DMS79 (cell line): ENCODE data around the gene TRMT44.
"Not testable (repeated sequence)": the region's sequence is repeated elsewhere in the genome, so short reads cannot be mapped to it uniquely, and the experiment has no call there.

ENCODE experiments used
- DNase-seq: peaks from one replicate; lab custom pipeline; 2025; lab: John Stamatoyannopoulos, UW

TRMT44 gene

DNA sequence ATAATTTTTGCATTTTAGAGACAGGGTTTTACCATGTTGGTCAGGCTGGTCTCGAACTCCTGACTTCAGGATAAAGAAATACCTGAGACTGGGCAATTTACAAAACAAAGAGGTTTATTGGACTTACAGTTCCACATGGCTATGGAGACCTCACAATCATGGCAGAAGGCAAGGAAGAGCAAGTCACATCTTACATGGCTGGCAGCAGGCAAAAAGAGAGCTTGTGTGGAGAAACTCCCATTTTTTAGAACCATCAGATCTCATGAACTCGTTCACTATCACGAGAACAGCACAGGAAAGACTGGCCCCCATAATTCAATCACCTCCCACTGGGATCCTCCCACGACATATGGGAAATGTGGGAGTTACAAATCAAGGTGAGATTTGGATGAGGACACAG lies 72.5 kb downstream of the TRMT44 start:
- not testable (repeated sequence) for DNase-seq

DNA sequence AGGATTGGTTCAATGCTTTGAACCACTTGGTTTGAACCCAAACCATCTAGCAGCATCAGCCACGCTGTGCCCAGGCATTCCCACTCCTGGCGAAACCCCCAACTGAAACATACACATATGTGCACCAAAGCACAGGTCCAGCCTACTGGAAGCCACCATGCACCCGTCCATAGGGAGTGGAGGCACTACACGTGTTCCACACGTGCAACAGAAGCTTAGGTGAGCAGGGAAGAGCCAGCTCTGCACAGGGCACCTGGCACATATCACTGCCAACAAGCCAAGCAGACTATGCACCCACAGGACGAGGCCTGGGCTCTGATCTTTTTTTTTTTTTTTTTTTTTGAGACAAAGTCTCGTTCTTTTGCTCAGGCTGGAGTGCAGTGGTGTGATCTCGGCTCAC lies 73.4 kb downstream of the TRMT44 start:
- DNase-seq: no peak

DNA sequence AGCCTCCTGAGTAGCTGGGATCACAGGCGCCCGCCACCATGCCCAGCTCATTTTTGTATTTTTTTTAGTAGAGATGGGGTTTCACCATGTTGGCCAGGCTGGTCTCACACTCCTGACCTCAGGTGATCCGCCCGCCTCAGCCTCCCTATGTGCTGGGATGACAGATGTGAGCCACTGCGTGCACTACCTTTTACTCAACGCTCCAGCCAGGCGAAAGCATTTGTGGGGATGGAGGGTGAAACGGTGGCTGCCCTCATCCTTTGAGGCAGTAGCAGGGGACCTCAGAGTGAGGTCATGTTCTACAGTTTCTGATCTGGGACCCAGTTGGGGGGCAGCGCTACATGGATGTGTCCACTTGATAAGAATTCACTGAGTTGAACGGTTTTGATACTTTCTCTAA lies 73.8 kb downstream of the TRMT44 start:
- no peak for DNase-seq

- no peak for DNase-seq
These were observed 74.9 kb downstream of the TRMT44 start for GRCh38 chr4:8515316-8516060.

- DNase-seq: no peak
These were observed 75.5 kb downstream of the TRMT44 start for GRCh38 chr4:8516061-8516573.

DNA sequence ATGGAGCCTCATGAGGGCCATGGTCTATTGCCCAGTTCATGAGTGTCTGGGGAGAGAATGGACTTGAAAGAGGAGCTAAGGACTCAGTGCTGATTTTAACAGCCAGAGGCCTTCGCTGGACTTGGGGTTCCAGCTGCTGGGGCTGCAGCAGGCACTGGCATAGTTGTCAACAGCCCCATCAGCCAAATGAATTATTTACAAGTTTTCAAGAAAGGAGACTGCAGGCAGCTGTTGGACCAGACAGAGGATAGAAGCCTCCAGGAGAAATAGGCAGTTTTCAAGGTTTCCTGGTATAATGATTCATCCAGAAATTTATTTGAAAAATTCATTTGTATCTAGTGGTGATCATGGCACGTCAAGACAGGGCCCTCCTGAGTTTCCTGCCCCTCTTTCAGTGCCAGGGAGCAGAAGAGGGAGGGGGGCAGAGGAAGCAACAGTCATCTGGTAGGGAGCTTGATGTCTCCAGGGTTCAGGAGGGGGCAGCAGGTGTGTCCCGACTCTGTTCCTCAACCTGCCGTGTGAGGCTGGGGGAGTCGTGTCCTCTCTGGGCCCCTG lies 76.5 kb downstream of the TRMT44 start:
- no peak for DNase-seq

GRCh38 chr4:8517946-8518345 lies 77.4 kb downstream of the TRMT44 start:
- no peak for DNase-seq

- DNase-seq: no peak
These were observed 81.9 kb downstream of the TRMT44 start for GRCh38 chr4:8522160-8523120.

DNA sequence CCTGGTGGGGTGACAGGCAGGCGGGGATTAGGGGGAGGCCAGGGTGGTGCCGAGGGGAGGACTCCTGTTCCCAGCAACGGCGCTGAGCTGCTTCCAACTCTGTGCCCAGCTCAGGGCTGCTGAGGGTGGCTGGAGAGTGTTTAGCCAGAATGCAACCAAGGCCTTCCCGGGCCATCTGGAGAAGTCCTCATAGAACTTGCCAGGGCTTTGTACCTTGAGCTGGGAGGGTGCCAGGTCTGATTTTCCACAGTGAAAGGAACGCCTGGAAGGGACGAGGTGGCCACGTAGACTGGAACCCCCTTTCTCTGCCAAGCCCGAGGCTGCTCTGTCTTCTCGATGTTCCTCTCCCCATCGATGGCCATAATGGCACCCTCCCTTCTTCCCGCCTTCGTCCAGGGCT lies 82.6 kb downstream of the TRMT44 start:
- no peak for DNase-seq

DNA sequence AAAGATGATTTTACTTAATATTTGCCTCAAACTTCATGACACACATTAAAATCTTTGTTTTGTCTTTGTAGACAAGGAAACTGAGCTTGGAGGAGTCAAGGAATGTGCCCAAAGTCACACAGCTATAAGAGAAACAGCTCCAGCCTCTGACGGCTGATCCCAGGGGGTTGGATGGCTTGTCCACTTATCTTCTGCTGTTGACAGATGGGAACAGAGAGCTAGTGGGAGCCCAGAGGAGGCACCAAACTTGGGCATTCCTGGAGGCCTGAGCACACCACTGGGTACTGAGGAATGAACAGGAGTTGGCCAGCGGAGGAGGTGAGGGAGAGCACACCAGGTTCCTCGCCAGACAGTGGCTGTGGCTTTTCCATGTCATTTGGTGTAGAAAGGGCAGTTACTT lies 83.2 kb downstream of the TRMT44 start:
- no peak for DNase-seq

GRCh38 chr4:8524595-8525382 lies 84.2 kb downstream of the TRMT44 start:
- DNase-seq: no peak

DNA sequence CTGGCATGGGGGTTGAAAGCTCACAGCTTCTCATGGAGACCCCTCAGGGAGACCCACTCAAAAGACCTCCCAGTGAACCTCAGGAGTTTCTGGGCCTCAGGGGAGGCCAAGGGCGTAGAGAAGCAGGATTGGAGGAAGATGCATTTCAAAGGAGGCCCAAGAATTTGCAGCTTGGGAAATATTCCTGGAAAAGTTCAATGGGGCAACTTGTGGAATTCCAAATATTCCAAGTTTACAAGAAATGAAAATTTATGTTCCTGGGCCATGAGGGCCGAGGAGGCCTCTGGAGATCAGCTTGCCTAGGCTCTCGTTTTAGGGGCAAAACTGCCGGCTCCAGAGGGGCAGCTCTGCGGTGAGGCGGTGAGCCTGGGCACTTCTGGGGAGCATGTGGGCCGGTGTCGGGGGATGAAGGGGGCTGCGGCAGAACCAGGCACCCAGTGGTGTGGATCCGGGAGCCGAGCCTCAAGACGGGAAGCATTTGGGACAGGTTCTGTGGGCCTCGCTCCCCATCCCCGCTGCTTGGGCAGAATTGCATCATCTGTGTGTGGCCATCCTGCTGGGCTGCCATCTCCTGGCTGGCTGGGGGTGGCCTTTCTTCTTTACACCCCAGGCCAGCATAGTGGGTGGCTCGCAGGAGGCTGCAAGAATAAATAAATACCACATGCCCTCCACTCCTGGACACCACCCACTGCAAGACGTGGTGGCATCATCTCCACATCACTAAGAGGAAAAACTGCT lies 85.0 kb downstream of the TRMT44 start:
- no peak for DNase-seq
